MM.1S (cell line): ENCODE measurements around the gene ZSCAN12.

Experiments used
- EZH2 ChIP-seq: fragments of 300-600 bp; sonication (generic); optimal IDR thresholded peaks from 2 replicates; pipeline ENCODE3; 2017; ENCODE audit warnings: low read depth, mild to moderate bottlenecking, antibody characterized with exemption, low read length, mixed read lengths
- TF ChIP-seq, protein P1 (sequence below): fragments of 300-600 bp; sonication (generic); IDR thresholded peaks from 2 replicates; pipeline ENCODE4 v1.5.1; 2016; ENCODE audit warnings: antibody characterized with exemption, low read length, mixed read lengths

DNA sequence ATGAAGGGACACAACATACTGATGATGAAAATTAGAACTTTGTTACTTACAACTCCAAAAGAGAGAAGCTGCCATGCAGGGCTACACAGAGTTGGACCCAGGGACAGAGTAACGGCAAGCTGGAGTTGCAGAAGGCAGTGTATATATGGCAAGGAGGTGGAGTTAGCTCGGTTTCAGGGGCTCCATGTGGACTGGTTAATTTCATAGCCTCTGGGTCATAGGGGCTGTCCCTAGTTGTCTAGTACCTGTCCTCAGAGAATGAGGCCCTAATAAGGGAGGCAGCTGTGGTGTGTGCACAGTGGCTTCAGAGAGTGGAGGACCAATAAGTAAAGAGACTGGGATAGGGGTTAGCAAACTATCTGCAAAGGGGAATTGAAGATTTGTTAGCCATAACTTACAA, 7.9 kb upstream of the ZSCAN12 start:
- TF ChIP-seq EZH2, result no peak
- TF ChIP-seq, protein P1, sequence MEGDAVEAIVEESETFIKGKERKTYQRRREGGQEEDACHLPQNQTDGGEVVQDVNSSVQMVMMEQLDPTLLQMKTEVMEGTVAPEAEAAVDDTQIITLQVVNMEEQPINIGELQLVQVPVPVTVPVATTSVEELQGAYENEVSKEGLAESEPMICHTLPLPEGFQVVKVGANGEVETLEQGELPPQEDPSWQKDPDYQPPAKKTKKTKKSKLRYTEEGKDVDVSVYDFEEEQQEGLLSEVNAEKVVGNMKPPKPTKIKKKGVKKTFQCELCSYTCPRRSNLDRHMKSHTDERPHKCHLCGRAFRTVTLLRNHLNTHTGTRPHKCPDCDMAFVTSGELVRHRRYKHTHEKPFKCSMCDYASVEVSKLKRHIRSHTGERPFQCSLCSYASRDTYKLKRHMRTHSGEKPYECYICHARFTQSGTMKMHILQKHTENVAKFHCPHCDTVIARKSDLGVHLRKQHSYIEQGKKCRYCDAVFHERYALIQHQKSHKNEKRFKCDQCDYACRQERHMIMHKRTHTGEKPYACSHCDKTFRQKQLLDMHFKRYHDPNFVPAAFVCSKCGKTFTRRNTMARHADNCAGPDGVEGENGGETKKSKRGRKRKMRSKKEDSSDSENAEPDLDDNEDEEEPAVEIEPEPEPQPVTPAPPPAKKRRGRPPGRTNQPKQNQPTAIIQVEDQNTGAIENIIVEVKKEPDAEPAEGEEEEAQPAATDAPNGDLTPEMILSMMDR, result no peak
